ENCODE measurements around the gene CARD19.

Gene CARD19

DNA sequence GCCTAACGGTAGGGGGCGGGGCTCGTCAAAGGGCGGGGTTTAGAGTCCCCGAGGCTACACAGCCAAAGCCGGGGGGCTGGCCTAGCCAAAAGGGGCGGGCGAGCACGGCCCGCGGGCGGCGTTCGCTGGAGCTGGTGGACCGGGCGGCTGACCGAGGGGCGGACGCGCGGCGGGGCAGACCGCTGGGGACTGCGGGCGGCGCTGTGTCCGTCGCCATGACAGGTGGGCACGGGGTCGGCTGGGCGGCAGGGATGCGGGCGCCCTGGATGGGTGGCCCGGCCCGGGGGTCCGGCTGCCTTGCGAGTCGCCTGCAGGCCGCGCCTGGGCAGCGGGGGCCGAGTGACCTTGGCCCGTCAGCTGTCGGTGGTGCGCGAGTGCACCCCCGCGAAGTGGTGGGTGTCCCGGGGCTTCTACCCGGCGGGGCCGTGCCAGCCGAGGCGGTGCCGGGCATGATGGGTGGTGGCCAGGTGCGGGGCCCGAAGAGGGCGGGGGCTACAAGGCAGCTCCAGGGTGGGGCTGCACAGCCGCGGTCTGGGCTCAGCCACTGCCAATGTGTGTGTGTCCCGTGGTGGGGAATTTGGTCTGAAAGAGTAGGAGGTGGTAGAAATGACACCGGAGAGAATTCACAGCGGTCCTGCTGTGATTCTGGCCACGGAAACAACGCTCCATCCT is at the start of gene CARD19:
Gene CARD19, plus strand, starts transcription at position 87 of the 672 bp plus-strand sequence. Its CDS starts 129 bp downstream, at position 216.
- peak in 1 of 2 donors; percentile 44 for DNase-seq (ENCODE audit: low read depth in 2 of 2)

DNA sequence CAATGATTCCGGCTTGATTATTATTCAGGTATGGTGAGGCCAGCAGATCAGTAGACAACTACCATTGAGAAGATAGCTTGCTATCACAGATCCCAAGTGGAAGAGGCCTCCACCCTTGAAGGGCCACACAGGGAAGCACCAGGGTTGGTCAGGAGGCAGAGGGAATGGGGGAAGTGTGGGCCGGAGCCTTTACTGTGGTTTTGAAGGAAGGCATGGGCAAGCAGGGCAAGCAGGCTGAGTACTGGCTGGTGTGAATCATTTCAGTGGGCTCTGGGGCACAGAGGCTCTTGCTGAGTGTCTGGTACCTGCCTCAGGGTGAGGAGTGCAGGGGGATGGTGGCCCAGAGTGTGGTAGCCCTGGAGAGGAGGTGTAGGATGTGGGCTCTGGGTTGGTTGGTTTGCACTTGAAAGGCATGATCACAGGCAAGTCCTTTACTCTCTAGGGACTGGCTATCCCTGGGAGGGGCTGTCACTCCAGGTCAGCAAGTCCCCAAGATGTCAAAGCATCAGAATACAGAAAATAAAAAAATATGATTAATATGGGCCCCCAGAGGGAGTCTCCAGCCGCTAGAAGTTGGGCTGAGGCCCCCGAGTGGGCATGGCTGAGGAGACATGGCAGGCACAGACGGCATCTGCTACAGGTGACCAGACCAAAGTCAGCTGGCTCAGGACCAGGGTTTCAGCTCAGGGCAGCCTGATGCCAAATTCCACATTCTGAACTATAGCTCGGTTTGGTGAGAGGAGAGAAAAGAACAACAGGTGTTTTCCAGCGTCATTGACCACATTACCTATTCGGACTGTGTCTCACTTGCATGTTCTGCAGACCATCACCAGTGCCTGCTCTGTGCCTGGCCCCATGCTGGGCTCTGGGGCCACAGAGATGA is 47.2 kb upstream of the CARD19 start:
- no peak for DNase-seq (ENCODE audit: low read depth in 2 of 2)

- no peak for DNase-seq (ENCODE audit: low read depth in 2 of 2)
These were observed 46.5 kb upstream of the CARD19 start for GRCh38 chr9:93049491-93049890.

GRCh38 chr9:93050231-93050630 is 45.8 kb upstream of the CARD19 start:
- DNase-seq (ENCODE audit: low read depth in 2 of 2), result no peak

DNA sequence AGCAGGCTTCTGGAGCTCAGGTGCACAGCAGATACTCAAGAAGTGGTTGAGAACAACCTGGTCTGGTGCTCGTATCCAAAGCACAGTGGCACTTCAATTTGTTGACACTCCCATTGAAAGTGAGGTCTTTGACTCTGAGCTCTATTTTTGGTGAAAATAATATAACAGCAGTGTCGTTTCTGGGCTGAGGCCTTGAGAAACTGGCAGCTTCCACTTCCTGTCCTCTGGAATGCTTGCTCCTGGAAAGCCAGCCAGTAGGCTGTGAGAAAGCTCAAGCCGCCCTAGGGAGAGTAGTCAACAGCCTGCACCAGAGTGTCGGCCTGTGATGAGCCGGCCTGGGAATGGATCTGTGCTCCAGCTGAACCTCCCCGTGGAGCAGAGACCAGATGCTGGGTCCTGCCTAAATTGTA is 44.3 kb upstream of the CARD19 start:
- no peak for DNase-seq (ENCODE audit: low read depth in 2 of 2)

- DNase-seq (ENCODE audit: low read depth in 2 of 2), result no peak
These were observed 43.1 kb upstream of the CARD19 start for GRCh38 chr9:93052791-93053540.

- no peak for DNase-seq (ENCODE audit: low read depth in 2 of 2)
These were observed 42.2 kb upstream of the CARD19 start for GRCh38 chr9:93053781-93054331.

GRCh38 chr9:93054758-93055704 is 41.0 kb upstream of the CARD19 start:
- DNase-seq (ENCODE audit: low read depth in 2 of 2), result no peak

- no peak for DNase-seq (ENCODE audit: low read depth in 2 of 2)
These were observed 38.8 kb upstream of the CARD19 start for GRCh38 chr9:93057042-93057702.

GRCh38 chr9:93057703-93058354 is 38.2 kb upstream of the CARD19 start:
- DNase-seq (ENCODE audit: low read depth in 2 of 2), result no peak

DNA sequence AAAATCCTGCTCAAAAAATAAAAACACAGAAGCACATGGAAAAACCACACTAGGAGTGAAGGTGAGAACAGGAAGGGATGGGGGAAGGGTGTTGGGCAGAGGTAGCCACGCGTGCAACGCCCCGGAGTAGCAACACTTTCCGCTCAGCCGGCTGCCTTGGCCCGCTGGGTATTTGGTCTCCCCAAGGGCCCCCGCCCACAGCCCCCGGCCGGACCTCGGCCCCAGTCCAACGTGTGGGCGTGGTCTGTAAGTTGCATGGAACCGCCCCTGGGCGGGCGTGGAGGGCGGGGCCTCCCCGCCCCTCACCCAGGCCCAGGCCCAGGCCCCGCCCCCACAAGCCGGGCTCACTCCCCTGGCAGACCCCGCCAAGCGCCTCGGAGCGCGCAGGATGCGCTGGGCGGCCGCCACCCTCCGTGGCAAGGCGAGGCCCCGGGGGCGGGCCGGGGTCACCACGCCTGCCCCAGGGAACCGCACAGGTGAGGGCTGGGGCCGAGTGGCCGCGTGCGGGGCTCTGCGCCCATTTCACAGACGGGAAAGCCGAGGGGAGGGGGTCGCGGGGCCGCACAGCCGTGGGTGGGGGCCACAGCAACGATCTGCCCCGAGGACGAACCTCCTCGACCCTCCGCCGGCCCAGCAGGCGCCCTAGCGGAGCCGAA is 37.5 kb upstream of the CARD19 start, which contains the start of gene SUSD3:
Gene SUSD3, plus strand, starts transcription at position 347 of the 656 bp plus-strand sequence. Its CDS starts 42 bp downstream, at position 389.
- DNase-seq (ENCODE audit: low read depth in 2 of 2), result peak; percentile 47 to 61

GRCh38 chr9:93059011-93059714 is 36.9 kb upstream of the CARD19 start:
- DNase-seq (ENCODE audit: low read depth in 2 of 2), result no peak

- DNase-seq (ENCODE audit: low read depth in 2 of 2), result no peak
These were observed 36.1 kb upstream of the CARD19 start for GRCh38 chr9:93059715-93060578.

GRCh38 chr9:93060746-93061259 is 35.2 kb upstream of the CARD19 start:
- no peak for DNase-seq (ENCODE audit: low read depth in 2 of 2)

DNA sequence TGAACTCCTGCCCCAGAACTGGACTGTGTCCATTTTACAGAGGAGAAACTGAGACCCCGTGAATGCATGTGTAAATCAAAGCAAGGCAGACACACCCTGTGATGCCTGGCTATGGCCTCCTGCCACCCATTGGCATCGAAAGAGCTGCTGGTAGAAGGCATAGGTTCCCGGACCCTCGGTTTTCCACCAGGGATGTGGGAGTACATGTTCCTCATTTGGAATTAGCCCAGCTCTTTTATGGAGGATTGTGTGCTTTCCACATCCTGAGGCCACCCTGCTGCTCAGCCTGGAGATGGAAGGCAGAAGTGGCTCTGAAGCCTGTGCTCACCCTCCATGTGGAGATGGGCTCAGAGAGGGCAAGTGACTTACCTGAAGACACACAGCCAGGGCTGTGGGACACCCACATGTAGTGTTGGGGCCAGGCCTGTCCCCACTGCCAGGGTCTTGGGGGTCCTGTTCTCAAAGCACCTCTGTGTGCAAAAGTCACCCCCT is 34.7 kb upstream of the CARD19 start:
- DNase-seq (ENCODE audit: low read depth in 2 of 2), result no peak

GRCh38 chr9:93061791-93062763 is 33.9 kb upstream of the CARD19 start:
- DNase-seq (ENCODE audit: low read depth in 2 of 2), result no peak

All from stimulated activated CD8-positive, alpha-beta memory T cell treated with anti-CD3 and anti-CD28 coated beads, Interleukin-2, amount 100 ng/mL, for 48 hours (primary cell).